Stimulated activated CD8-positive, alpha-beta memory T cell treated with anti-CD3 and anti-CD28 coated beads, Interleukin-2, amount 100 ng/mL, for 48 hours (primary cell): ENCODE measurements around the gene C17orf113.
A peak's percentile ranks its signal among the peaks of the same experiment; 100 is the strongest.
"Not testable (repeated sequence)": the region's sequence is repeated elsewhere in the genome, so short reads cannot be mapped to it uniquely, and the experiment has no call there.

ENCODE experiments used
- DNase-seq, 2 donors: peaks; one replicate each; pipeline ENCODE4 v3.0.0-alpha.2; 2020; ENCODE audit warnings: low read depth in 2 of 2

C17orf113 gene

DNA sequence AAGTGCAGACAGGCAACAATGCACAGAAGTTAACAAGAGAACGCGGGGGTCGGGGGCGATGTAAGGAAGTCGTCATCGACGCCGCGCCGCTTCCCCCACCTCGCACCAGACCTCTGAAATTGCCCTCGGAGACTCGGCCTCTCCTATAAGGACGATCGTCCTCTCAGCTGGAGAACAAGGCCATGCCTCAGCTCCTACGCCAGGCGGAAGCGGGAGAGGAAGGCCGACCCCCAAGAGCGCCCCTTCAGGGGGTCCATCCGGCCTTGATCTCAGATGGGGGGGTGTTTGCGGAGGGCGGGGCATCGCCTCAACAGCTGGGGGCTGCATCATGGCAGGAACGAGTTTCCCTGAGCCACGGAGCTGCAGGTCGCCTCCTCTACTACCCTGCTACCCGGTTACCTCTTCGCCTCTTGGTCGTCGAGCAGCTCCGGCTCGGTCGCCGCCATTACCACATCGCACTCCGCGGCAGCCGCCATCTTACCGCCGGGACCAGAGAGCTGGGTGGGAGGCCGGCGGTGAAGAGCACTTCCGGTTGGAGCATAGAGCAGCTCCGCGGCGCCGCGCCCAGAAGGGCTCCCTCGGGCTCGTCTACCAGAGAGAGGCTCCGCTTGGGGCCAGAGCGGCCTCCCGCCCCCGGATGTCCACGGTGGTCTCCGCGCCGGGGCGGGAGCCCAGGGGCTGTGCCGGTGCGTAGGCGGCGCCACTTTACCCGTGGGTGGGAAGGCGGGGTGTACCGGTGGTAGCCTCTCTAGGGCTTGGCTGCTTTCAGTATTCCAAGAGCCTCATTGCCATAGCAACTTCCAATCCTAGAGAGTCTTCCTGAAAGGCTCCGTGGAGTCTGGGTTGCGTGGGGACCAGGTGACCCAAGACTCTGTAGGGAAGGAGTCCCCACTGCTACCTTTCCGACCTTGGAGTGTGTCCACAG lies 33.2 kb downstream of the C17orf113 start, which contains the start of gene DNAJC7:
Gene DNAJC7 (minus strand): TSS at position 499 of the 925 bp plus-strand sequence. CDS start 23 bp downstream, at position 476.
- DNase-seq: peak; percentile 85 to 87

- DNase-seq: no peak
Measured at GRCh38 chr17:42016411-42016831, 34.0 kb downstream of the C17orf113 start.

DNA sequence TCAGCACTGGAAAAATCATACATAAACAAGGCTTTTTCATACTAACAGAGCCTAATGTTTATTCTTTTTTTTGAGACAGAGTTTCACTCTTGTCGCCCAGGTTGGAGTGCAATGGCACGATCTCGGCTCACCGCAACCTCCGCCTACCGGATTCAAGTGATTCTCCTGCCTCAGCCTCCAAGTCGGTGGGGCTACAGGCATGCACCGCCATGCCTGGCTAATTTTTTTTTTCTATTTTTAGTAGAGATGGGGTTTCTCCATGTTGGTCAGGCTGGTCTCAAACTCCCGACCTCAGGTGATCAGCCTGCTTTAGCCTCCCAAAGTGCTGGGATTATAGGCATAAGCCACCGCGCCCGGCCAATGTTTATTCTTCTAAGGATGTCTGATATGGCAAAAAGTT lies 36.7 kb downstream of the C17orf113 start:
- DNase-seq: not testable (repeated sequence)

GRCh38 chr17:42012363-42012762 lies 38.0 kb downstream of the C17orf113 start:
- DNase-seq: not testable (repeated sequence)

- DNase-seq: no peak
Measured at GRCh38 chr17:42010898-42011516, 39.4 kb downstream of the C17orf113 start.

GRCh38 chr17:42010266-42010680 lies 40.1 kb downstream of the C17orf113 start:
- DNase-seq: not testable (repeated sequence)

GRCh38 chr17:42009170-42009569 lies 41.2 kb downstream of the C17orf113 start:
- no peak for DNase-seq

DNA sequence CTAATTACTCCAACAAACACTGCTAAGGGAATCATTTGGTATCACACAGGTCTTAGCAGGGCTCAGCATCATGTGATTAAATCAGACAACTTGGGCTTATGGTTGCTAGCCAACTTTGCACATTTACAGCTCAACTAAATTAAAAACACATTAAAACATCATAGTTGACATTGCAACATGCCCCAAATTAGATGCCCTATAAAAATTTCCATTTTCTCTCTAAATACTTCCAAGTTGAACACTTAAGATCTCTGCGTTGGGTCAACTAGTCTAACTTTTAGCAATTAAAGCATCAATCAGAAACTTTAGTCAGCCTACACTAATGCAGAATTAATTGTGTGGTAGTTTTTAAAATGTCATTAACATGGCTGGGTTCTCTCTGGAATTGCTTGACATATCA lies 45.2 kb downstream of the C17orf113 start:
- no peak for DNase-seq

- DNase-seq: no peak
Measured at GRCh38 chr17:42002792-42003301, 47.6 kb downstream of the C17orf113 start.

GRCh38 chr17:42002175-42002791 lies 48.1 kb downstream of the C17orf113 start:
- no peak for DNase-seq

- DNase-seq: no peak
Measured at GRCh38 chr17:42001729-42002128, 48.7 kb downstream of the C17orf113 start.

DNA sequence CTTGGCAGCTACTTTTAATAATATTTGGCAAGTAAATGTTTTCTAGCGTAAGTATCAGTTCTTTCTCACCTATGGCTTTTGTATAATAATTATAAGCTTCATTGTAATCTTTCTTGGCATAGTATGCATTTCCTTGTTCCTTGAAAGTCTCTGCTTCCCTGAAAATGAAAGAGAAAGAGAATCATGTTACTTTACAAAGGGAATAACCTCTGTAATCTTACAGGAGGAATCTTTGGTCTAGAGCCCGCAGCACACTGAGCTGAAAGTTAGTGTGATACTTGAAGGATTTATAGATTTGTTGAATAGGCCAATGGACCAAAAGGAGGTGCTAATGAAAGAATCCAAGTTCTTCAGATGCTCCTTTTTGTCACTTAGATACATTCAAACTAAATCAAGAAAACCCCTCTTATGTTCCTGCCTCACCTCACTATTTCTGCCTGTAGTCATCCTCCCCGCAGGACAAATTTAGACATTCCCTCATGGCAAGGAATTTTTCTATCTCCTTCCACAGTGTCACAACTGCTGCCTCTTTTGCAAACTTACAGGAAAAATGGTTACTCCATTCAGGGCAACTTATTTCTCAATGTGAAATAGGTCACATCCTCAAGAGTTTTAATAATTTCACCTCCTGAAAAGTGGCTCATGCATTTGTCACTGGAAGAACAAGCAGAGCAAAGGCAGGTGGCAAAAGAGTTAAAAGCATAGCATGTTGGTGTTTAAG lies 49.8 kb downstream of the C17orf113 start:
- DNase-seq: no peak

GRCh38 chr17:41998497-41998896 lies 51.9 kb downstream of the C17orf113 start:
- no peak for DNase-seq

DNA sequence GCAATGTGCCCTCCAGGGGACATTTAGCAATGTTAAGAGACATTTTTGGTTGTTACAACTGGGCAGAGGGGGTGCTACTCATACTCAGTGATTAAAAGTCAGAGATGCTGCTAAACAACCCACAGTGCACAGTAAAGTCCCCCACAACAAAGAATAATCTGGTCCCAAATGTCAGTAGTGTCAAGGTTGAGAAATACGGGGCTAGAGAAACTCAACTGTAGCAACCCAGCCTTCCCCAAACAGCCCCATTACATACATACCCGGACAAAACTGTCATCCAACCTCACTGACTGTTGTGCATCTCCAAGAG lies 53.6 kb downstream of the C17orf113 start:
- DNase-seq: no peak

DNA sequence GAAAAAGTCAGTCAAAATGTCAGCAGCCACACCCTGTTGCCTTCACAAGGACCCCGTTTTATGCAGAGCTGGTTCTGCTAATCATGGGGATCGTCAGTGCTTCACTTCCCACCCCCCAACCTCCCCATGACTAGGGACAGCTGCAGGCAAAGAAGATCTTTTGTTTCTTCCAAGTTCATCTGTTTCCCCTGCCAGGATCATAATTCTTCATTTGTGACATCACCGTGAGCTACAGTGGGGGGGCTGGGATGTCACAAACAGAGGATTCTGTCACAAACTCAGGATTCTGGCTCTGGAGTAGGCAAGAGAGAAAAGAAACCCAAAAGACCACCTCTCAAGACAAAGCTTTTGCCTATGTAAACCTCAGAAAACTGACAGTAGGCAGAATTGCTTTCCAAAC lies 57.8 kb downstream of the C17orf113 start:
- DNase-seq: no peak

GRCh38 chr17:41989702-41990419 lies 60.5 kb downstream of the C17orf113 start:
- DNase-seq: no peak

- no peak for DNase-seq
Measured at GRCh38 chr17:41988418-41988817, 62.0 kb downstream of the C17orf113 start.
